ACC112 (cell line): Measurements from ENCODE around the gene ANKRD33B.

Experiments
- H2AFZ ChIP-seq: fragments of 200-600 bp; sonication (generic); one replicate; pipeline ENCODE4 v1.6.0; 2017; ENCODE audit warnings: antibody characterized with exemption, low read length; ENCODE audit not compliant: unreplicated experiment
- H3K27ac ChIP-seq: fragments of 200-600 bp; sonication (generic); 2 replicates; pipeline ENCODE4 v1.5.1; 2014; ENCODE audit warnings: low read depth, mild to moderate bottlenecking, antibody characterized with exemption, low read length, moderate library complexity
- H3K27me3 ChIP-seq: fragments of 200-600 bp; sonication (generic); 2 replicates; pipeline ENCODE4 v1.6.1; 2014; ENCODE audit warnings: mild to moderate bottlenecking, antibody characterized with exemption, low read length, moderate library complexity, mixed read lengths; ENCODE audit not compliant: insufficient read depth
- H3K36me3 ChIP-seq: fragments of 200-600 bp; sonication (generic); 2 replicates; pipeline ENCODE4 v1.6.1; 2016; ENCODE audit warnings: mild to moderate bottlenecking, antibody characterized with exemption, low read length, moderate library complexity, mixed read lengths; ENCODE audit not compliant: insufficient read depth
- H3K4me1 ChIP-seq: fragments of 200-600 bp; sonication (generic); one replicate; pipeline ENCODE4 v1.6.1; 2016; ENCODE audit warnings: low read length, mixed read lengths; ENCODE audit not compliant: insufficient read depth, unreplicated experiment, control insufficient read depth
- H3K4me3 ChIP-seq: fragments of 200-600 bp; sonication (generic); 2 replicates; pipeline ENCODE4 v1.5.1; 2014; ENCODE audit warnings: mild to moderate bottlenecking, low read depth, low read length
- H3K79me2 ChIP-seq: fragments of 200-600 bp; sonication (generic); one replicate; pipeline ENCODE4 v1.6.0; 2016; ENCODE audit warnings: low read length; ENCODE audit not compliant: control insufficient read depth, unreplicated experiment, insufficient read depth

ANKRD33B gene

GRCh38 chr5:10672146-10673016, 108.5 kb downstream of the ANKRD33B start:
- no peak overlapping the region for H3K4me3 ChIP-seq
- H3K79me2 ChIP-seq, result no peaks in the 10 kb centered on the region
- H3K4me1 ChIP-seq, result no peaks in the 10 kb centered on the region
- no peak overlapping the region for H3K27ac ChIP-seq
- H2AFZ ChIP-seq, result no peak overlapping the region
- H3K27me3 ChIP-seq, result peaks cover 11% of the 10 kb centered on the region
- H3K36me3 ChIP-seq, result peaks cover 7% of the 10 kb centered on the region; the same call in 1 of the 2 replicates

- no peaks in the 10 kb centered on the region for H3K4me1 ChIP-seq
- H3K36me3 ChIP-seq, result peaks cover 13% of the 10 kb centered on the region; the same call in 1 of the 2 replicates
- H2AFZ ChIP-seq, result no peak overlapping the region
- H3K79me2 ChIP-seq, result no peaks in the 10 kb centered on the region
- H3K27me3 ChIP-seq, result peaks cover 11% of the 10 kb centered on the region
- no peak overlapping the region for H3K27ac ChIP-seq
- H3K4me3 ChIP-seq, result no peak overlapping the region
Observed at GRCh38 chr5:10673017-10673389, 109.1 kb downstream of the ANKRD33B start.

DNA sequence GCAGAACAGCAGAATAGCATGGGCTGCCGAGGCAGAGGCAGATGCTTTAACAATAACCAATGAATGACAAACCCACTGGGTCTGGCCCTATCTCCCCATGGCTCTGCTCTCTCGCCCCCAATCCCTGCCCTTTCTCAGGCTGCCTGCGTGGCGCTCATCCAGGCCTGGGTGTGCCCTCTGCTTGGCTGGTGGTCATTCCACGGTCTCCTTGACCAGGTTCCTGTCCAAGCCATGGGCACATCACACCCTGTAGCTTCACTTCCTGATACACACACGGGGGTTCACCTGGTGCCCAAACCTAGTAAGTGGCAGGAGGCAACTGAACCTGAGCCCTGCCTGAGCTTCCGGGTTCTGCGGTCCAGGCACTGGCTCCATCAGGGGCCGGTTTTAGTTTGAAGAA, 109.5 kb downstream of the ANKRD33B start:
- Histone ChIP-seq H3K36me3 (peaks cover 17% of the 10 kb centered on the region; the same call in 1 of the 2 replicates), H3K79me2 (no peaks in the 10 kb centered on the region), H3K4me1 (no peaks in the 10 kb centered on the region), H3K27ac (no peak overlapping the region), H2AFZ (no peak overlapping the region), H3K27me3 (peaks cover 11% of the 10 kb centered on the region), H3K4me3 (no peak overlapping the region)

DNA sequence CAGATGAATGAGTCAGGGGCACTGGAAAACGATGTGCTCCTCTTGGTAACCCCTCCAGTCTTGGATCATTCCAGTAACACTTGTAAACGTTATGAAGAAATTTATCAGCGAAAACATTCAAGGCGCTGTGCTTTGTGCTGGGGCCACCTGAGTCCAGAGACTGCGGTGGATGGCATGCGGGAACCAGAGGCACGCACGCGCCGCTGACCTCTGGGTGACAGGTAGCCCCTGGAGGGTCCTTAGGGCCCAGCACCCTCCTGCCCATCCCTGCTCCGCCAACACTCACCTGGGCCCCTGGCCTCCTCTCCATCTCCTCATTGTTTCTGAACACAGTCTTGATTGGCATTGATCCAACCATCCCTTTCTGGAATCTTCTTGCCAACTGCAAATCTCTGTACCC, 110.2 kb downstream of the ANKRD33B start:
- H3K27ac ChIP-seq, result no peak overlapping the region
- H3K79me2 ChIP-seq, result no peaks in the 10 kb centered on the region
- peaks cover 11% of the 10 kb centered on the region for H3K27me3 ChIP-seq
- no peak overlapping the region for H3K4me3 ChIP-seq
- H2AFZ ChIP-seq, result no peak overlapping the region
- H3K4me1 ChIP-seq, result no peaks in the 10 kb centered on the region
- peaks cover 22% of the 10 kb centered on the region; the same call in 1 of the 2 replicates for H3K36me3 ChIP-seq

GRCh38 chr5:10674582-10674981, 110.7 kb downstream of the ANKRD33B start:
- Histone ChIP-seq H3K27ac (no peak overlapping the region), H3K36me3 (peaks cover 22% of the 10 kb centered on the region; the same call in 1 of the 2 replicates), H2AFZ (no peak overlapping the region), H3K4me3 (no peak overlapping the region), H3K27me3 (peaks cover 11% of the 10 kb centered on the region), H3K79me2 (no peaks in the 10 kb centered on the region), H3K4me1 (no peaks in the 10 kb centered on the region)

DNA sequence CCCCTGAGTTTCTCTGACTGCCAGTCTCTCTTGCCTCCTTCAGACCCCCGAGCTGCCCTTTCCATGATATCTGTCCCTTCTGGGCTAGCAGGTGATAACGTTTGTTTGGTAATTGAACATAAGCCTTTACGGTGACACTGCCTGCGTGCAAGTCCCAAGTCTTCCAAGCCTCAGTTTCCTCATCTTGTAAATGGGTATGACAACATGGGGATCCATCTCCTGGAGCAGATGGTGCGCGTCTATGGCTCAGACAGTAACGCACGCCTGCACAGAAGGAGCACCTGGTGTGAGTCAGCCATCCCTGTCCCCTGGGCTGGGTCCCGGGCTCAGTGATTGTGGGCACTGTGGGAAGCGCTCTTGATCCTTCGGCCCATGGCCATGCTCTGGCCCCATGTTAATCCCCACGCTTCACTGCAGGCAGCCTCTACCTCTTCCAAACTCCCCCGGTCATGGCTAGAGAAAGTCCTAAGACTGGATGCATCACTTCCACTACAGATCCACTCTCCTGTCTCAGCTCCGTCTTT, 111.4 kb downstream of the ANKRD33B start:
- H2AFZ ChIP-seq, result no peak overlapping the region
- H3K79me2 ChIP-seq, result no peaks in the 10 kb centered on the region
- H3K27ac ChIP-seq, result no peak overlapping the region
- peaks cover 11% of the 10 kb centered on the region for H3K27me3 ChIP-seq
- H3K4me1 ChIP-seq, result no peaks in the 10 kb centered on the region
- H3K36me3 ChIP-seq, result peaks cover 26% of the 10 kb centered on the region; the same call in 1 of the 2 replicates
- no peak overlapping the region for H3K4me3 ChIP-seq

DNA sequence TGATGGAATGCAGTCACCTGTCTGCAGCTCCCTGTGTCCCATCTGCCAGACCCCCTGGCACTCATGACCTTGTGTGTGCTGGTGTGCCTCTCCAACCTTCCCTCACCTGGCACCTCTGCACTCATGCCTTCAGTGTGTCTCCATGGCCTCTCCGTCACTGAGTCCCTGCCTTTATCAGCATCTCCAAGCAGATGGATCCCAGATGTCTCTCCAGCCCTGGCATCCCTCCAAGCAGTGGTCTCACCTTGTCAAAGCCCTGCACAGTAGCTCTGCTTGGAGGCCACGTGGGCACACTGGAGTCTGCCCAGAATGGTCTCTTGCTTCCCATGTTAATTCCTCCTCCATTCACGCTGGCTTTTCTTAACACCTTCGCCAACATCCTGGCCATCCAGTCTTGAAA, 112.4 kb downstream of the ANKRD33B start:
- no peak overlapping the region for H3K27ac ChIP-seq
- no peaks in the 10 kb centered on the region for H3K4me1 ChIP-seq
- H3K4me3 ChIP-seq, result no peak overlapping the region
- H2AFZ ChIP-seq, result no peak overlapping the region
- peaks cover 5% of the 10 kb centered on the region; the same call in 1 of the 2 replicates for H3K27me3 ChIP-seq
- H3K36me3 ChIP-seq, result peaks cover 31% of the 10 kb centered on the region; the same call in 1 of the 2 replicates
- H3K79me2 ChIP-seq, result no peaks in the 10 kb centered on the region

GRCh38 chr5:10676946-10677345, 113.1 kb downstream of the ANKRD33B start:
- Histone ChIP-seq H3K27me3 (no peaks in the 10 kb centered on the region), H3K4me1 (no peaks in the 10 kb centered on the region), H3K27ac (no peak overlapping the region), H3K36me3 (peaks cover 31% of the 10 kb centered on the region; the same call in 1 of the 2 replicates), H2AFZ (no peak overlapping the region), H3K4me3 (no peak overlapping the region), H3K79me2 (no peaks in the 10 kb centered on the region)

DNA sequence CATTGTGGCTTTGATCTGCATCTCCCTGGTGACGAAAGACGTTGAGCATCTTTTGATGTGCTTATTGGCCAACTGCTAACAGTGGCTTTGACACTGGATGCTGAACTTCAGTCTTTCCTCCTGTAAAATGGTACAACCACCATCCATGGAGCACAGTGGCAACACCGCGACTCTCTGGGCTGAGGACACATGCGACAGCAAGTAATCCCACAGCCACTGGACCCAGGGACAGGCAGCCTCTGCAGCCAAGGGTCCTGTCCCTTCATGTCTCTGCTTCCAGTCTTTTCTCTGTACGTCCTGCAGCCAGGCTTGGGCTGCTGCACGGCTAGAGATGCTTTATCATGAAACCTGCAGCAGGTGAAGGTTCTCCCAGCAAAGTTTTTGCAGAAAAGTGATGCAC, 113.7 kb downstream of the ANKRD33B start:
- Histone ChIP-seq H2AFZ (no peak overlapping the region), H3K79me2 (no peaks in the 10 kb centered on the region), H3K36me3 (peaks cover 31% of the 10 kb centered on the region; the same call in 1 of the 2 replicates), H3K4me3 (no peak overlapping the region), H3K4me1 (no peaks in the 10 kb centered on the region), H3K27me3 (no peaks in the 10 kb centered on the region), H3K27ac (no peak overlapping the region)

DNA sequence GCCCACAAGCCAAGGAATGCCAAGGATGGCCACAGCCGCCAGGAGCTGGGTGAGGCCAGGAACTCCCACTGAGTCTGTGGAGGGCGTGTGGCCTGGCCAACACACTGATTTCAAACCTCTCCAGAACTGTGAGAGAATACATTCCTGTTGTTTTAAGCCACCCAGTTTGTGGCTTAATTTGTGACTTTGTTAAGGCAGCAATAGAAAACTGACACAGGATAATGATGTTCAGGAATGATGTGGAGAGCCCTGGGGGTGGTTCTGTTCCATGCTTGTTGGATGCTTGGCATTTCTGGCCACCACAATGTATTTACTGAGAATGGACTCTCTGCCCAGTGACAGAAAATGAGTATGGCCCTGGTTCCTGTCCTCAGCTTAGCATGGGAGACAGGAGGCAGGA, 114.4 kb downstream of the ANKRD33B start:
- no peak overlapping the region for H2AFZ ChIP-seq
- H3K79me2 ChIP-seq, result no peaks in the 10 kb centered on the region
- no peaks in the 10 kb centered on the region for H3K27me3 ChIP-seq
- H3K27ac ChIP-seq, result no peak overlapping the region
- no peak overlapping the region for H3K4me3 ChIP-seq
- peaks cover 31% of the 10 kb centered on the region; the same call in 1 of the 2 replicates for H3K36me3 ChIP-seq
- H3K4me1 ChIP-seq, result no peaks in the 10 kb centered on the region
